ENCODE results near the gene VHLL.

DNA sequence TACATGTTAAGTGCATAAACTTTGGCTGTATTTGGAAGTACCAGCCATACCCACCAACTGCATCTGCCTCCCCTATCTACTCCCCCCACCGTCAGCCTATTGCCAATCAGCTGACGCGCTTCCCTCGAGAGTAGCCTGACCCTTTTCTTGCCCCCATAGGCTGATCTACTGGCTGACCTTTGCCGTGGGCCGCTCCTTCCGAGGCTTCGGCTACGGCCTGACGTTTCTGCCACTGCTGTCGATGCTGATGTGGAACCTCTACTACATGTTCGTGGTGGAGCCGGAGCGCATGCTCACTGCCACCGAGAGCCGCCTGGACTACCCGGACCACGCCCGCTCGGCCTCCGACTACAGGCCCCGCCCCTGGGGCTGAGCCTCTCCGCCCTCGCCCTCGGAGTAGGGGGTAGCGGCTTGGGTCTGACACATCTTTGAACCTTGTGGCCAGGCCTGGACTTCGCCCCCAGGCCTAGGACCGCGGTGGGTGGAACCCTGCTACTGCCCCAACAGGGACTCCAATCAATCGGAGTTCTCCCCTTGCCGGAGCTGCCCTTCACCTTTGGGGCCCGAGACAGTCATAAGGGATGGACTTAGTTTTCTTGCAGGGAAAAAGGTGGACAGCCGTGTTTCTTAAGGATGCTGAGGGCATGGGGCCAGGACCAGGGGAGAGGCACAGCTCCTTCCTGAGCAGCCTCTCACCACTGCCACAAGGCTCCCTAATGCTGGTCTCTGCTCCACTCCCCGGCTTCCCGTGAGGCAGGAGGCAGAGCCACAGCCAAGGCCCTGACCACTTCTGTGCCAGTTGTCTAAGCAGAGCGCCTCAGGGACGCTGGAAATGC, 7.7 kb downstream of the VHLL start:
- TF ChIP-seq, protein P1, sequence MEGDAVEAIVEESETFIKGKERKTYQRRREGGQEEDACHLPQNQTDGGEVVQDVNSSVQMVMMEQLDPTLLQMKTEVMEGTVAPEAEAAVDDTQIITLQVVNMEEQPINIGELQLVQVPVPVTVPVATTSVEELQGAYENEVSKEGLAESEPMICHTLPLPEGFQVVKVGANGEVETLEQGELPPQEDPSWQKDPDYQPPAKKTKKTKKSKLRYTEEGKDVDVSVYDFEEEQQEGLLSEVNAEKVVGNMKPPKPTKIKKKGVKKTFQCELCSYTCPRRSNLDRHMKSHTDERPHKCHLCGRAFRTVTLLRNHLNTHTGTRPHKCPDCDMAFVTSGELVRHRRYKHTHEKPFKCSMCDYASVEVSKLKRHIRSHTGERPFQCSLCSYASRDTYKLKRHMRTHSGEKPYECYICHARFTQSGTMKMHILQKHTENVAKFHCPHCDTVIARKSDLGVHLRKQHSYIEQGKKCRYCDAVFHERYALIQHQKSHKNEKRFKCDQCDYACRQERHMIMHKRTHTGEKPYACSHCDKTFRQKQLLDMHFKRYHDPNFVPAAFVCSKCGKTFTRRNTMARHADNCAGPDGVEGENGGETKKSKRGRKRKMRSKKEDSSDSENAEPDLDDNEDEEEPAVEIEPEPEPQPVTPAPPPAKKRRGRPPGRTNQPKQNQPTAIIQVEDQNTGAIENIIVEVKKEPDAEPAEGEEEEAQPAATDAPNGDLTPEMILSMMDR (conservative IDR thresholded peaks at IDR 0.05 in 1 of 2, IDR thresholded peaks at IDR 0.05 in 1 of 2; ENCODE audit: low read depth in 1 of 2, low read length in 2 of 2) = no peak
- no peak for TF ChIP-seq EZH2 (IDR thresholded peaks at IDR 0.05; ENCODE audit: low read length, missing control alignments)
